Measurements from ENCODE around the gene TRAPPC2L. TPM values are rescaled to one million over a fixed set of nuclear protein-coding genes. Genes with fewer than 3 reads are reported as not detected.

Gene TRAPPC2L
- total RNA-seq, 1 donor from 2014 or later: 95.1 TPM

- DNase-seq (ENCODE audit: low read depth, low spot score): no peak
- Mint-ChIP-seq H3K9me3 (no peaks in the 10 kb centered on the region), H3K27ac (ENCODE audit: unreplicated experiment) (no peak overlapping the region), H3K36me3 (ENCODE audit: low read depth) (no peaks in the 10 kb centered on the region), H3K27me3 (ENCODE audit: low read depth) (no peaks in the 10 kb centered on the region), H3K4me3 (no peak overlapping the region), H3K4me1 (no peaks in the 10 kb centered on the region)
- TF ChIP-seq CTCF (conservative IDR thresholded peaks at IDR 0.05): no peak
Measured at GRCh38 chr16:88881007-88881615, 24.2 kb downstream of the TRAPPC2L start.

- TF ChIP-seq CTCF (conservative IDR thresholded peaks at IDR 0.05): no peak
- DNase-seq (ENCODE audit: low read depth, low spot score): no peak
- H3K27me3 Mint-ChIP-seq (ENCODE audit: low read depth): no peaks in the 10 kb centered on the region
- H3K4me3 Mint-ChIP-seq: no peak overlapping the region
- no peaks in the 10 kb centered on the region for H3K9me3 Mint-ChIP-seq
- no peaks in the 10 kb centered on the region for H3K4me1 Mint-ChIP-seq
- H3K36me3 Mint-ChIP-seq (ENCODE audit: low read depth): no peaks in the 10 kb centered on the region
- no peak overlapping the region for H3K27ac Mint-ChIP-seq (ENCODE audit: unreplicated experiment)
Measured at GRCh38 chr16:88881675-88882357, 24.9 kb downstream of the TRAPPC2L start.

GRCh38 chr16:88882358-88883030 lies 25.6 kb downstream of the TRAPPC2L start:
- Mint-ChIP-seq H3K4me3 (no peak overlapping the region), H3K27ac (ENCODE audit: unreplicated experiment) (no peak overlapping the region), H3K4me1 (no peaks in the 10 kb centered on the region), H3K36me3 (ENCODE audit: low read depth) (no peaks in the 10 kb centered on the region), H3K27me3 (ENCODE audit: low read depth) (no peaks in the 10 kb centered on the region), H3K9me3 (no peaks in the 10 kb centered on the region)
- DNase-seq (ENCODE audit: low read depth, low spot score): no peak
- no peak for TF ChIP-seq CTCF (conservative IDR thresholded peaks at IDR 0.05)

- no peak for TF ChIP-seq CTCF (conservative IDR thresholded peaks at IDR 0.05)
- DNase-seq (ENCODE audit: low read depth, low spot score): no peak
- Mint-ChIP-seq H3K36me3 (ENCODE audit: low read depth) (no peaks in the 10 kb centered on the region), H3K4me3 (no peak overlapping the region), H3K9me3 (no peaks in the 10 kb centered on the region), H3K27me3 (ENCODE audit: low read depth) (no peaks in the 10 kb centered on the region), H3K27ac (ENCODE audit: unreplicated experiment) (no peak overlapping the region), H3K4me1 (no peaks in the 10 kb centered on the region)
Measured at GRCh38 chr16:88883117-88883895, 26.4 kb downstream of the TRAPPC2L start.

- no peak overlapping the region for H3K4me3 Mint-ChIP-seq
- H3K4me1 Mint-ChIP-seq: no peaks in the 10 kb centered on the region
- no peaks in the 10 kb centered on the region for H3K36me3 Mint-ChIP-seq (ENCODE audit: low read depth)
- no peaks in the 10 kb centered on the region for H3K9me3 Mint-ChIP-seq
- H3K27me3 Mint-ChIP-seq (ENCODE audit: low read depth): no peaks in the 10 kb centered on the region
- TF ChIP-seq CTCF (conservative IDR thresholded peaks at IDR 0.05): no peak
- no peak overlapping the region for H3K27ac Mint-ChIP-seq (ENCODE audit: unreplicated experiment)
- no peak for DNase-seq (ENCODE audit: low read depth, low spot score)
Measured at GRCh38 chr16:88883946-88884345, 27.0 kb downstream of the TRAPPC2L start.
